Breast epithelium (tissue), 3 donors: Measurements from ENCODE around the gene KASH5.

Experiments
- CTCF ChIP-seq, 3 donors: fragments of 450-650 bp; IDR thresholded peaks; one replicate each; pipeline ENCODE4 v1.5.1; 2016 to 2017; ENCODE audit warnings: antibody characterized with exemption in 3 of 3, mild to moderate bottlenecking in 3 of 3, moderate library complexity in 3 of 3
- POLR2A ChIP-seq: fragments of 450-650 bp; IDR thresholded peaks from one replicate; pipeline ENCODE4 v1.6.1; 2016; ENCODE audit warnings: antibody characterized with exemption, mild to moderate bottlenecking, moderate library complexity
- POLR2AphosphoS5 ChIP-seq, 3 donors: sonication (generic); formaldehyde crosslinking; IDR thresholded peaks; one replicate each; pipeline ENCODE4 v1.6.1; 2017; ENCODE audit warnings: antibody characterized with exemption in 3 of 3

- no peak for TF ChIP-seq POLR2A
- no peak for TF ChIP-seq CTCF (IDR thresholded peaks at IDR 0.05)
- no peak for TF ChIP-seq POLR2AphosphoS5 (IDR thresholded peaks at IDR 0.05)
These were observed 51.8 kb downstream of the KASH5 start for GRCh38 chr19:49439836-49440235.
